ENCODE data around the gene B3GALT5.
"Not testable (repeated sequence)": the region's sequence is repeated elsewhere in the genome, so short reads cannot be mapped to it uniquely, and the experiment has no call there.

B3GALT5 gene

GRCh38 chr21:39681257-39681656 is 68.5 kb downstream of the B3GALT5 start:
- Mint-ChIP-seq H3K4me1 (no peaks in the 10 kb centered on the region), H3K27ac (ENCODE audit: low read depth) (no peak overlapping the region), H3K4me3 (no peak overlapping the region), H3K27me3 (no peaks in the 10 kb centered on the region), H3K36me3 (ENCODE audit: insufficient read depth) (peaks cover 1% of the 10 kb centered on the region), H3K9me3 (no peaks in the 10 kb centered on the region)
- DNase-seq (ENCODE audit: low spot score in 2 of 2) (no peak), ATAC-seq (replicated peaks; ENCODE audit: extremely low read depth, poor library complexity, severe bottlenecking) (no peak)

- no peaks in the 10 kb centered on the region for H3K27me3 Mint-ChIP-seq
- H3K27ac Mint-ChIP-seq (ENCODE audit: low read depth) = no peak overlapping the region
- no peaks in the 10 kb centered on the region for H3K9me3 Mint-ChIP-seq
- no peaks in the 10 kb centered on the region for H3K4me1 Mint-ChIP-seq
- no peak overlapping the region for H3K4me3 Mint-ChIP-seq
- peaks cover 1% of the 10 kb centered on the region for H3K36me3 Mint-ChIP-seq (ENCODE audit: insufficient read depth)
- ATAC-seq (replicated peaks; ENCODE audit: extremely low read depth, poor library complexity, severe bottlenecking) (no peak), DNase-seq (ENCODE audit: low spot score in 2 of 2) (no peak)
These were observed 69.1 kb downstream of the B3GALT5 start for GRCh38 chr21:39681845-39682244.

- no peaks in the 10 kb centered on the region for H3K27me3 Mint-ChIP-seq
- H3K27ac Mint-ChIP-seq (ENCODE audit: low read depth) = no peak overlapping the region
- H3K4me1 Mint-ChIP-seq = no peaks in the 10 kb centered on the region
- H3K4me3 Mint-ChIP-seq = no peak overlapping the region
- ATAC-seq (replicated peaks; ENCODE audit: extremely low read depth, poor library complexity, severe bottlenecking) (no peak), DNase-seq (ENCODE audit: low spot score in 2 of 2) (no peak)
- H3K36me3 Mint-ChIP-seq (ENCODE audit: insufficient read depth) = peaks cover 1% of the 10 kb centered on the region
- no peaks in the 10 kb centered on the region for H3K9me3 Mint-ChIP-seq
These were observed 72.5 kb downstream of the B3GALT5 start for GRCh38 chr21:39685236-39685635.

- no peak overlapping the region for H3K27ac Mint-ChIP-seq (ENCODE audit: low read depth)
- DNase-seq (ENCODE audit: low spot score in 2 of 2) (no peak), ATAC-seq (replicated peaks; ENCODE audit: extremely low read depth, poor library complexity, severe bottlenecking) (no peak)
- H3K4me1 Mint-ChIP-seq = no peaks in the 10 kb centered on the region
- H3K27me3 Mint-ChIP-seq = no peaks in the 10 kb centered on the region
- no peaks in the 10 kb centered on the region for H3K9me3 Mint-ChIP-seq
- no peak overlapping the region for H3K4me3 Mint-ChIP-seq
- peaks cover 1% of the 10 kb centered on the region for H3K36me3 Mint-ChIP-seq (ENCODE audit: insufficient read depth)
These were observed 73.3 kb downstream of the B3GALT5 start for GRCh38 chr21:39685991-39686390.

GRCh38 chr21:39686646-39687468 is 74.1 kb downstream of the B3GALT5 start:
- Mint-ChIP-seq H3K4me1 (no peaks in the 10 kb centered on the region), H3K4me3 (no peak overlapping the region), H3K27me3 (no peaks in the 10 kb centered on the region), H3K27ac (ENCODE audit: low read depth) (no peak overlapping the region), H3K36me3 (ENCODE audit: insufficient read depth) (peaks cover 1% of the 10 kb centered on the region), H3K9me3 (no peaks in the 10 kb centered on the region)
- ATAC-seq (replicated peaks; ENCODE audit: extremely low read depth, poor library complexity, severe bottlenecking) = no peak
- DNase-seq (ENCODE audit: low spot score in 2 of 2) = no peak

GRCh38 chr21:39688010-39688409 is 75.3 kb downstream of the B3GALT5 start:
- DNase-seq (ENCODE audit: low spot score in 2 of 2) (no peak), ATAC-seq (replicated peaks; ENCODE audit: extremely low read depth, poor library complexity, severe bottlenecking) (no peak)
- Mint-ChIP-seq H3K4me3 (no peak overlapping the region), H3K9me3 (no peaks in the 10 kb centered on the region), H3K36me3 (ENCODE audit: insufficient read depth) (peaks cover 1% of the 10 kb centered on the region), H3K27me3 (no peaks in the 10 kb centered on the region), H3K27ac (ENCODE audit: low read depth) (no peak overlapping the region), H3K4me1 (no peaks in the 10 kb centered on the region)

- ATAC-seq (replicated peaks; ENCODE audit: extremely low read depth, poor library complexity, severe bottlenecking); H3K36me3 Mint-ChIP-seq (ENCODE audit: insufficient read depth); DNase-seq (ENCODE audit: low spot score in 2 of 2); H3K4me1 Mint-ChIP-seq; H3K27ac Mint-ChIP-seq (ENCODE audit: low read depth); H3K9me3 Mint-ChIP-seq; H3K4me3 Mint-ChIP-seq; H3K27me3 Mint-ChIP-seq: not testable (repeated sequence)
These were observed 77.1 kb downstream of the B3GALT5 start for GRCh38 chr21:39689860-39690259.

GRCh38 chr21:39690454-39690853 is 77.7 kb downstream of the B3GALT5 start:
- peaks cover 1% of the 10 kb centered on the region for H3K36me3 Mint-ChIP-seq (ENCODE audit: insufficient read depth)

GRCh38 chr21:39694750-39695149 is 82.0 kb downstream of the B3GALT5 start:
- H3K4me1 Mint-ChIP-seq = no peaks in the 10 kb centered on the region
- H3K4me3 Mint-ChIP-seq = no peak overlapping the region
- H3K36me3 Mint-ChIP-seq (ENCODE audit: insufficient read depth) = no peaks in the 10 kb centered on the region
- H3K27ac Mint-ChIP-seq (ENCODE audit: low read depth) = no peak overlapping the region
- ATAC-seq (replicated peaks; ENCODE audit: extremely low read depth, poor library complexity, severe bottlenecking) (no peak), DNase-seq (ENCODE audit: low spot score in 2 of 2) (no peak)
- H3K9me3 Mint-ChIP-seq = peaks cover 5% of the 10 kb centered on the region
- H3K27me3 Mint-ChIP-seq = no peaks in the 10 kb centered on the region

More at GRCh38 chr21:39690454-39690853, 77.7 kb downstream of the B3GALT5 start:
- Mint-ChIP-seq H3K27ac (ENCODE audit: low read depth) (no peak overlapping the region), H3K4me1 (no peaks in the 10 kb centered on the region), H3K27me3 (no peaks in the 10 kb centered on the region), H3K4me3 (no peak overlapping the region), H3K9me3 (peaks cover 5% of the 10 kb centered on the region)
- DNase-seq (ENCODE audit: low spot score in 2 of 2) (no peak), ATAC-seq (replicated peaks; ENCODE audit: extremely low read depth, poor library complexity, severe bottlenecking) (no peak)

GRCh38 chr21:39696196-39696595 is 83.5 kb downstream of the B3GALT5 start:
- Mint-ChIP-seq H3K9me3 (peaks cover 5% of the 10 kb centered on the region), H3K4me1 (no peaks in the 10 kb centered on the region), H3K36me3 (ENCODE audit: insufficient read depth) (no peaks in the 10 kb centered on the region), H3K4me3 (no peak overlapping the region), H3K27ac (ENCODE audit: low read depth) (no peak overlapping the region), H3K27me3 (no peaks in the 10 kb centered on the region)
- no peak for ATAC-seq (replicated peaks; ENCODE audit: extremely low read depth, poor library complexity, severe bottlenecking)
- DNase-seq (ENCODE audit: low spot score in 2 of 2) = no peak

GRCh38 chr21:39696618-39697017 is 83.9 kb downstream of the B3GALT5 start:
- H3K4me3 Mint-ChIP-seq = no peak overlapping the region
- H3K27ac Mint-ChIP-seq (ENCODE audit: low read depth) = no peak overlapping the region
- DNase-seq (ENCODE audit: low spot score in 2 of 2) = no peak
- no peaks in the 10 kb centered on the region for H3K36me3 Mint-ChIP-seq (ENCODE audit: insufficient read depth)
- H3K9me3 Mint-ChIP-seq = peaks cover 5% of the 10 kb centered on the region
- no peaks in the 10 kb centered on the region for H3K4me1 Mint-ChIP-seq
- no peak for ATAC-seq (replicated peaks; ENCODE audit: extremely low read depth, poor library complexity, severe bottlenecking)
- H3K27me3 Mint-ChIP-seq = no peaks in the 10 kb centered on the region

GRCh38 chr21:39700318-39700717 is 87.6 kb downstream of the B3GALT5 start:
- Mint-ChIP-seq H3K9me3 (peaks cover 8% of the 10 kb centered on the region), H3K27me3 (no peaks in the 10 kb centered on the region), H3K4me3 (no peak overlapping the region), H3K27ac (ENCODE audit: low read depth) (no peak overlapping the region), H3K4me1 (no peaks in the 10 kb centered on the region), H3K36me3 (ENCODE audit: insufficient read depth) (no peaks in the 10 kb centered on the region)
- ATAC-seq (replicated peaks; ENCODE audit: extremely low read depth, poor library complexity, severe bottlenecking) = no peak
- no peak for DNase-seq (ENCODE audit: low spot score in 2 of 2)

- no peak for DNase-seq (ENCODE audit: low spot score in 2 of 2)
- peaks cover 8% of the 10 kb centered on the region for H3K9me3 Mint-ChIP-seq
- no peaks in the 10 kb centered on the region for H3K36me3 Mint-ChIP-seq (ENCODE audit: insufficient read depth)
- H3K4me1 Mint-ChIP-seq = no peaks in the 10 kb centered on the region
- H3K27me3 Mint-ChIP-seq = no peaks in the 10 kb centered on the region
- no peak for ATAC-seq (replicated peaks; ENCODE audit: extremely low read depth, poor library complexity, severe bottlenecking)
- H3K4me3 Mint-ChIP-seq = no peak overlapping the region
- H3K27ac Mint-ChIP-seq (ENCODE audit: low read depth) = no peak overlapping the region
These were observed 90.8 kb downstream of the B3GALT5 start for GRCh38 chr21:39703578-39703977.

Data from central memory CD8-positive, alpha-beta T cell (primary cell).